Astrocyte (in vitro differentiated cells and primary cell): ENCODE data around the gene HNF1A. TPM values are rescaled to one million over a fixed set of nuclear protein-coding genes. Genes with fewer than 3 reads are reported as not detected.

ENCODE experiments used
- DNase-seq: peaks from one replicate; pipeline ENCODE4 v3.0.0-alpha.2; 2010; ENCODE audit warnings: low read depth
- FAIRE-seq: peaks from 2 replicates; lab custom pipeline; 2011; peaks lifted over from hg19 to GRCh38; lab: Jason Lieb, UNC
- H2AFZ ChIP-seq: 2 replicates; pipeline ENCODE4 v1.6.0; 2012; ENCODE audit warnings: low read depth, low read length, inconsistent platforms
- H3K27ac ChIP-seq: 2 replicates; pipeline ENCODE4 v1.5.1; 2011; ENCODE audit warnings: low read depth, low read length, inconsistent platforms
- H3K27me3 ChIP-seq: 2 replicates; pipeline ENCODE4 v1.6.0; 2011; ENCODE audit warnings: low read length, inconsistent platforms; ENCODE audit not compliant: insufficient read depth
- H3K36me3 ChIP-seq: 2 replicates; pipeline ENCODE4 v1.5.1; 2011; ENCODE audit warnings: low read length, inconsistent platforms; ENCODE audit not compliant: insufficient read depth
- H3K4me1 ChIP-seq: 2 replicates; pipeline ENCODE4 v1.5.1; 2011; ENCODE audit warnings: low read length, inconsistent platforms; ENCODE audit not compliant: insufficient read depth
- H3K4me2 ChIP-seq: 2 replicates; pipeline ENCODE4 v1.6.0; 2012; ENCODE audit warnings: low read length, inconsistent platforms
- H3K4me3 ChIP-seq: 2 replicates; pipeline ENCODE4 v1.5.1; 2011; ENCODE audit warnings: low read depth, mild to moderate bottlenecking, low read length, inconsistent platforms; ENCODE audit not compliant: insufficient read depth
- H3K79me2 ChIP-seq: 2 replicates; pipeline ENCODE4 v1.6.0; 2012; ENCODE audit warnings: mild to moderate bottlenecking, low read length, inconsistent platforms; ENCODE audit not compliant: insufficient read depth
- H3K9ac ChIP-seq: 2 replicates; pipeline ENCODE4 v1.6.0; 2012; ENCODE audit warnings: mild to moderate bottlenecking, low read length, inconsistent platforms
- H3K9me3 ChIP-seq: 2 replicates; pipeline ENCODE4 v1.5.1; 2012; ENCODE audit warnings: low read depth, mild to moderate bottlenecking, low read length, inconsistent platforms; ENCODE audit not compliant: insufficient read depth
- H4K20me1 ChIP-seq: 2 replicates; pipeline ENCODE4 v1.6.0; 2012; ENCODE audit warnings: low read length, inconsistent platforms; ENCODE audit not compliant: insufficient read depth
- H3K27ac Mint-ChIP-seq: one replicate; pipeline ENCODE4 v1.8.0; 2021; ENCODE audit warnings: mild to moderate bottlenecking, mixed read lengths; ENCODE audit not compliant: unreplicated experiment
- H3K27me3 Mint-ChIP-seq: one replicate; pipeline ENCODE4 v1.8.0; 2021; ENCODE audit warnings: low read depth, mixed read lengths; ENCODE audit not compliant: unreplicated experiment
- H3K36me3 Mint-ChIP-seq: one replicate; pipeline ENCODE4 v1.8.0; 2021; ENCODE audit warnings: low read depth, mixed read lengths; ENCODE audit not compliant: unreplicated experiment
- H3K4me1 Mint-ChIP-seq: one replicate; pipeline ENCODE4 v1.8.0; 2021; ENCODE audit warnings: low read depth, mixed read lengths; ENCODE audit not compliant: unreplicated experiment
- H3K4me3 Mint-ChIP-seq: one replicate; pipeline ENCODE4 v1.8.0; 2021; ENCODE audit warnings: mild to moderate bottlenecking, moderate library complexity, mixed read lengths; ENCODE audit not compliant: unreplicated experiment
- H3K9me3 Mint-ChIP-seq: one replicate; pipeline ENCODE4 v1.8.0; 2021; ENCODE audit warnings: mild to moderate bottlenecking, mixed read lengths; ENCODE audit not compliant: unreplicated experiment
- EZH2 ChIP-seq: IDR thresholded peaks from 2 replicates; pipeline ENCODE4 v1.6.1; 2012; ENCODE audit warnings: mild to moderate bottlenecking, low read length, inconsistent platforms; ENCODE audit not compliant: insufficient read depth
- total RNA-seq: library from RNA; stranded (reverse); gene quantifications from 2 replicates; pipeline ENCODE4 v1.2.1, GENCODE V29; 2021
- TF ChIP-seq, protein P1 (sequence below): IDR thresholded peaks from 2 replicates; pipeline ENCODE4 v1.5.1; 2011; ENCODE audit warnings: low read depth, mild to moderate bottlenecking, inconsistent platforms, low read length, moderate library complexity; ENCODE audit not compliant: insufficient read depth

HNF1A gene
- total RNA-seq, 1 donor from 2014 or later: not detected

DNA sequence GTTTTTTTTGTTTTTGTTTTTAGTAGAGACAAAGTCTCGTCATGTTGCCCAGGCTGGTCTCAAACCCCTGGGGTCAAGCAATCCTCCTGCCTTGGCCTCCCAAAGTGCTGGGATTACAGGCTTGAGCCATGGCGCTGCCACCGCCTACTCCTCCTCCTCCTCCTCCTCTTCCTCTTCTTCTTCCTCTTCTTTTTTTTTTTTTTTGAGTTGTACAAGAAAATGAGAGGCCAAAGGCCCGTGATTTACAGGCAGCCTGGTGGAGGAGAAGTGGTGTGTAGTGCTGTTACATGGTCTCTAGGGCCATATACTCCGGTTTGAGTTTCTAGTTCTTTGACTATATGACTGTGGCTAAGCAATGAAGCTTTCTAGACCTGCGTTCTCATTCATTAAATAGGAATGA is 44.6 kb upstream of the HNF1A start:
- TF ChIP-seq, protein P1, sequence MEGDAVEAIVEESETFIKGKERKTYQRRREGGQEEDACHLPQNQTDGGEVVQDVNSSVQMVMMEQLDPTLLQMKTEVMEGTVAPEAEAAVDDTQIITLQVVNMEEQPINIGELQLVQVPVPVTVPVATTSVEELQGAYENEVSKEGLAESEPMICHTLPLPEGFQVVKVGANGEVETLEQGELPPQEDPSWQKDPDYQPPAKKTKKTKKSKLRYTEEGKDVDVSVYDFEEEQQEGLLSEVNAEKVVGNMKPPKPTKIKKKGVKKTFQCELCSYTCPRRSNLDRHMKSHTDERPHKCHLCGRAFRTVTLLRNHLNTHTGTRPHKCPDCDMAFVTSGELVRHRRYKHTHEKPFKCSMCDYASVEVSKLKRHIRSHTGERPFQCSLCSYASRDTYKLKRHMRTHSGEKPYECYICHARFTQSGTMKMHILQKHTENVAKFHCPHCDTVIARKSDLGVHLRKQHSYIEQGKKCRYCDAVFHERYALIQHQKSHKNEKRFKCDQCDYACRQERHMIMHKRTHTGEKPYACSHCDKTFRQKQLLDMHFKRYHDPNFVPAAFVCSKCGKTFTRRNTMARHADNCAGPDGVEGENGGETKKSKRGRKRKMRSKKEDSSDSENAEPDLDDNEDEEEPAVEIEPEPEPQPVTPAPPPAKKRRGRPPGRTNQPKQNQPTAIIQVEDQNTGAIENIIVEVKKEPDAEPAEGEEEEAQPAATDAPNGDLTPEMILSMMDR: no peak
- TF ChIP-seq EZH2: no peak
- peaks cover 13% of the 10 kb centered on the region for H3K27me3 Mint-ChIP-seq
- Histone ChIP-seq H2AFZ (no peak overlapping the region), H3K4me2 (no peak overlapping the region), H3K27ac (no peak overlapping the region), H3K9me3 (no peaks in the 10 kb centered on the region), H3K4me1 (no peaks in the 10 kb centered on the region), H3K4me3 (no peak overlapping the region), H3K27me3 (peaks cover 11% of the 10 kb centered on the region), H4K20me1 (no peaks in the 10 kb centered on the region), H3K9ac (no peak overlapping the region), H3K79me2 (no peaks in the 10 kb centered on the region), H3K36me3 (no peaks in the 10 kb centered on the region)
- FAIRE-seq (no peak), DNase-seq (no peak)
- H3K36me3 Mint-ChIP-seq: peaks cover 5% of the 10 kb centered on the region
- no peaks in the 10 kb centered on the region for H3K4me1 Mint-ChIP-seq
- no peaks in the 10 kb centered on the region for H3K9me3 Mint-ChIP-seq
- H3K27ac Mint-ChIP-seq: no peak overlapping the region
- H3K4me3 Mint-ChIP-seq: no peak overlapping the region

DNA sequence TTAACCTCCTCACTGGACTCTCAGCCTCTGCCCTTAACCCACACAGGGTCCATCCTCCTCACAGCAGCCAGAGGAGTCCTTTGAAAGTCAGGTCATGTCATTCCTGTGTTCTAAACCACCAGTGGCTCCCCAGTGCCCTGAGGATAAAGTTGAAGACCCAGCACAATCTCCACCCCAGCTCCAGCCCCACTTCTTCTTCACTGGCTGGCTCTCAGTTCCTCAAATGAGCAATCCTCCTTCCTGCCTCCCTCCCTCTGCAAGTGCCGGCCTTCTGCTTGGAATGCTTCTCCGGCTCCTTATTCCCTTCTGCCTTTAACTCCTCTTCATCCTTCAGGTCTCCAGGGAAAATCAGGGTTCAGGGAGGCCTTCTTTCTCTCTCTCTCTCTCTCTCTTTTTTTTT is 42.1 kb upstream of the HNF1A start:
- Histone ChIP-seq H4K20me1 (no peaks in the 10 kb centered on the region), H3K9me3 (no peaks in the 10 kb centered on the region), H3K4me2 (no peak overlapping the region), H3K4me1 (no peaks in the 10 kb centered on the region), H2AFZ (no peak overlapping the region), H3K4me3 (no peak overlapping the region), H3K27ac (no peak overlapping the region), H3K79me2 (no peaks in the 10 kb centered on the region), H3K27me3 (peaks cover 11% of the 10 kb centered on the region), H3K36me3 (no peaks in the 10 kb centered on the region), H3K9ac (no peak overlapping the region)
- DNase-seq (no peak), FAIRE-seq (no peak)
- no peaks in the 10 kb centered on the region for H3K4me1 Mint-ChIP-seq
- H3K36me3 Mint-ChIP-seq: peaks cover 5% of the 10 kb centered on the region
- no peak overlapping the region for H3K27ac Mint-ChIP-seq
- no peak overlapping the region for H3K4me3 Mint-ChIP-seq
- no peaks in the 10 kb centered on the region for H3K9me3 Mint-ChIP-seq
- no peak for TF ChIP-seq EZH2
- TF ChIP-seq, protein P1: no peak
- H3K27me3 Mint-ChIP-seq: peaks cover 13% of the 10 kb centered on the region

DNA sequence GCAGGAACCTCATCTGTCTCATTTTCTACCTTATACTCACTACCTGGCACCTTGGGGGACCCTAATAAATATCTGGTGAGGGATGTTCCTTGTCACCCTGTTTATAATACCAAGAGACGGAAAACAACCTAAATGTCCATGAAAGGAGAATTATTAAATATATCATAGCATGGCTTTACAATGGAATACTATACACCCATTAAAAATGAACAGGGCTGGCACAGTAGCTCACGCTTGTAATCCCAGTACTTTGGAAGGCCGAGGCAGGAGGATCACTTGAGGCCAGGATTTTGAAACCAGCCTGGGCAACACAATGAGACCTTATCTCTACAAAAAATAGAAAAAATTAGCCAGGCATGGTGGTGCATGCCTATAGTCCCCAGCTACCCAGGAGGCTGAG is 39.8 kb upstream of the HNF1A start:
- no peak for TF ChIP-seq EZH2
- TF ChIP-seq, protein P1: no peak
- Mint-ChIP-seq H3K4me1 (no peaks in the 10 kb centered on the region), H3K9me3 (peaks cover 4% of the 10 kb centered on the region), H3K4me3 (no peak overlapping the region), H3K27me3 (peaks cover 20% of the 10 kb centered on the region), H3K36me3 (peaks cover 3% of the 10 kb centered on the region), H3K27ac (no peak overlapping the region)
- Histone ChIP-seq H3K27ac (no peak overlapping the region), H3K4me1 (no peaks in the 10 kb centered on the region), H3K36me3 (no peaks in the 10 kb centered on the region), H3K27me3 (peaks cover 8% of the 10 kb centered on the region), H3K9me3 (no peaks in the 10 kb centered on the region), H3K4me2 (no peak overlapping the region), H3K9ac (no peak overlapping the region), H3K4me3 (no peak overlapping the region), H4K20me1 (no peaks in the 10 kb centered on the region), H2AFZ (no peak overlapping the region), H3K79me2 (no peaks in the 10 kb centered on the region)
- FAIRE-seq (no peak), DNase-seq (no peak)
